ENCODE results near the gene SEPTIN12.

The SEPTIN12 gene

GRCh38 chr16:4787627-4788482, at the start of gene SEPTIN12:
Gene SEPTIN12, minus strand, starts transcription at chr16:4788345. Its CDS starts 700 bp downstream, at chr16:4787645.
- DNase-seq, result no peak

- no peak for DNase-seq
These were observed 48.6 kb upstream of the SEPTIN12 start for GRCh38 chr16:4836727-4837126.

GRCh38 chr16:4833584-4833983, 45.4 kb upstream of the SEPTIN12 start:
- no peak for DNase-seq

GRCh38 chr16:4832698-4833343, 44.7 kb upstream of the SEPTIN12 start:
- DNase-seq, result no peak

GRCh38 chr16:4831616-4832015, 43.5 kb upstream of the SEPTIN12 start:
- no peak for DNase-seq

GRCh38 chr16:4830408-4830807, 42.3 kb upstream of the SEPTIN12 start:
- no peak for DNase-seq

GRCh38 chr16:4828567-4829321, 40.6 kb upstream of the SEPTIN12 start:
- DNase-seq, result no peak

GRCh38 chr16:4826980-4827379, 38.8 kb upstream of the SEPTIN12 start:
- DNase-seq, result no peak

- no peak for DNase-seq
These were observed 38.4 kb upstream of the SEPTIN12 start for GRCh38 chr16:4826526-4826925.

GRCh38 chr16:4825196-4825595, 37.1 kb upstream of the SEPTIN12 start:
- DNase-seq, result no peak

- DNase-seq, result no peak
These were observed 32.5 kb upstream of the SEPTIN12 start for GRCh38 chr16:4820652-4821051.

- DNase-seq, result no peak
These were observed 26.5 kb upstream of the SEPTIN12 start for GRCh38 chr16:4814542-4815173.

- DNase-seq, result no peak
These were observed 25.9 kb upstream of the SEPTIN12 start for GRCh38 chr16:4814046-4814445.

- DNase-seq, result no peak
These were observed 25.3 kb upstream of the SEPTIN12 start for GRCh38 chr16:4813251-4814003.

- no peak for DNase-seq
These were observed 23.6 kb upstream of the SEPTIN12 start for GRCh38 chr16:4811773-4812172.

GRCh38 chr16:4811242-4811641, 23.1 kb upstream of the SEPTIN12 start:
- DNase-seq, result no peak

- DNase-seq, result no peak
These were observed 18.1 kb upstream of the SEPTIN12 start for GRCh38 chr16:4806280-4806679.

GRCh38 chr16:4805231-4805630, 17.1 kb upstream of the SEPTIN12 start:
- no peak for DNase-seq

GRCh38 chr16:4803898-4804762, 16.0 kb upstream of the SEPTIN12 start:
- no peak for DNase-seq

GRCh38 chr16:4803401-4803844, 15.3 kb upstream of the SEPTIN12 start:
- DNase-seq, result no peak

GRCh38 chr16:4802659-4803287, 14.6 kb upstream of the SEPTIN12 start:
- DNase-seq, result peak; percentile 76

Measured in GDM1 (cell line).